COR-L47 (cell line): ENCODE measurements around the gene CTNNAL1.
"Not testable (repeated sequence)": the region's sequence is repeated elsewhere in the genome, so short reads cannot be mapped to it uniquely, and the experiment has no call there.

ENCODE experiments used
- DNase-seq: peaks from one replicate; lab custom pipeline; 2025; lab: John Stamatoyannopoulos, UW

CTNNAL1 gene

DNA sequence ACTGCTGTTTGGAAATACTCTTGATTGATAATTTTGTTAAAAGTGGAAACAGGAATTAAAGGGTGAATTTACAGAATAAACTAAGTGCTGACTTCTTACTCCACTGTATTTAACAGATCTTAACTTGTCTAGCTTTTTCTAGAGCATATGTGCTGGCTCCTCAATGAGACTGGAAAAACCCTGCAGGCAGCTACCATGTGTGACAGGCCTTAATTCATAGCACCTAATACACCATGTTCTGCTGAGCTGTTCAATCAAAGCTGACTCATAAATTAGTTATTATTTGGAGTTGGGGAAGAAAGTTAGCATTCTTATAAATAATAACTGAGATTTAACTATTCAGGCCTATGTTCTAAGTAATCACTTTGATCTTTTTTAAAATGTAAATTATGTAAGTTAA is 29.4 kb downstream of the CTNNAL1 start:
- no peak for DNase-seq

DNA sequence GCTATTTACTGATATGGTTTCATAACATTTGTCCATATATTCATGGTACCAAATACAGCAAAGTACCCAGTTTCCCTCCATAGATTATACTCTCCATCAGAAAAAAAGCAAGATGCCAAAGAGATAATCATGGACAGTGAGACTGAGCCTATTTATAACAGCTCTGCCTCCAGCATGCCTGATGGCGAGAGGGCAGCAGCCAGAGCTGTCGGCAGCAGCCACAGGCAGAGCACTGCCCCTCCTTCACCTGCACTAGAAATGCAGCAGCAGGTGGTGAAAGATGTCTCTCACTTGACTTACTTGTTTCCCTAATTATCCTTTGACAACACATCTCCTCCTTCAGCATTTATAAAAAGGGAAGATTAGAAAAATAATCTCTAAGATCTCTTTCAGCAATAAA is 32.4 kb downstream of the CTNNAL1 start:
- DNase-seq, result no peak

DNA sequence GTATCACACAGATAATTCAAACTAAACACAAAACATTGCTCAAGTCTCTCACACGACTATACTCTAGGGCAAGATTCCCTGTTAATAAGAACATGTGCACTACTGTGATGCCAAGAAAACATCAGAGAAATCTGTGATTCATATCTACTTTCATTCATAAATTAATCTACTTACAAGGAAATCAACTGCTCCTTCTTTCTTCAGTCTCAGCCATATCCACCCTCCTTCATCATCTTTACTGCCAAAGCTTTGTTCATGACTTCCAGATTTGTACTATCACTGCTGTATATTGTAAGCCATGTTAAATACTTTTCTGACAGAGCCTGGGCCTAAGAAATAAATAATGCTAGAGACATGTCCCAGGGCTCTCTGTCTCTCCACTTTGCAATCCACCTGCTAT is 35.1 kb downstream of the CTNNAL1 start:
- no peak for DNase-seq

DNA sequence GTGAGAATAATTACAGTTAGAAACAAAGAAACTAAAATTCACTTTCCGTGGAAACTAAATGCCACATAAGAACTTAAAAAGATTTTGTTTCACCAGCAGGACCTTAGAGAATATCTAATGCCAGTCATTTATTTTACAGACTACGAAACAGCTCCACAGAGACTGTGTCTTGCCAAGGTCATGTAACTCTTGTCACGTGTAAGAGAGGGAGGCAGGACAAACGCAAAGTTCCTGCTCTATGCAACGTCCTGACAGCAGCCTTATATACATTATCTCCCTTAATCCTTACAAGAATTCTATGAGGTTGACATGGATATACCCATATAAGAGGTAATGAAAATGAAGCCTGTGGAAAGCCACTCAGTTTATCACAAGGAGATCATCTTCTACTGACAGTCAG is 39.4 kb downstream of the CTNNAL1 start:
- DNase-seq, result no peak

DNA sequence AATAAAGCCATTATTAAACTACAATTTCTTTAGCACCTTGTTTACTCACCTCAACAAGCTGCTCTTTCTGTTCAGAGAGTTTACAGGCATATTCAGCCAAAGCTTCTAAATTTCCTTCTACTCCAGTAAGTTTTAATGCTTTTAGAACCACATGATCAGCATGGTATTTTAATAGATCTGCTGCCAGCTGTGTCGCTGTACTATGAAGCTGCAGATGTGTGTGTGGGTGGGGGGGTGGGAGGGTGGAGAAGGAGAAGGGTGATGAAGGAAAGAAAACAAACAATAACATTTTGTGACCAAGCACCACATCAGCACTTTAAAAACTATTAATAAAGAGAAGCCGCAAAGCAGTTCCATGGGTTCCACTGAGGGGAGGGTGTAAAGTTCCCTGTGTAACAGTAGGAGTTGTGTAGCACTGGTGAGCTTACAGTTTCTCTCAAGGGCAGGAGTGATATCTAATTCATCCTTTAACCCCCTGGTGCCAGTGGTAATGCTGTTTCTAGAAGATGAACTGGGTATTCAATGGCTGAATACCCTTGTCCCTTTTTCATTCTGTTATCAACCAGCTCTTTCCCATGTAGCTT is 40.6 kb downstream of the CTNNAL1 start:
- no peak for DNase-seq

DNA sequence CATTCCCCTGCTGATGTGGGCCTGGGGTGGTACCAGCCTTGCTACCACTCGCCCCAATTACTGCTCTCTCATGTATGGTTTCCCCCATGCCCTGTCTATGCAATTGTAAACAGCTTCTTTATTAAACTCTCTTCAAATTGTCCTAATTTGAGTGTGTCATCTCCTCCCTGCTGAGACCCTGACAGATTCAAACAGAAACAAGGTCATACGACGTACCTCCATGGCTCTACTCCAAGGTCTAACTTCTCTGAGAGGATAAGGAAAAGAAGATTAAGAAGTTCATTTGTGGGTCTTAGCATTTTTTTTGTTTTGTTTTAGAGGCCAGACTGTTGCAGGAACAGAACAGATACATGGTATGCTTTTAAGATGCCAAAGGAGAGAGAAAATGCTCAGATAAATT is 41.1 kb downstream of the CTNNAL1 start:
- DNase-seq, result peak; percentile 26

DNA sequence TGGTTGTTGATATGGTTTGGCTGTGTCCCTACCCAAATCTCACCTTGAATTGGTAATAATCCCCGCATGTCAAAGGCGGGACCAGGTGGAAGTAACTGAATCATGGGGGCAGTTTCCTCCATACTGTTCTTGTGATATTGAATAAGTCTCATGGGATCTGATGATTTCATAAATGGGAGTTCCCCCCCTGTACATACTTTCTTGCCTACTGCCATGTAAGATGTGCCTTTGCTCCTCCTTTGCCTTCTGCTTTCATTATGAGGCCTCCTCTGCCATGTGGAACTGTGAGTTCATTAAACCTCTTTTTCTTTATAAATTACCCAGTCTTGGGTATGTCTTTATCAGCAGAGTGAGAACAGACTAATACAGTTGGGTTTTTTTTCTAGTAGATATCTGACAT is 41.9 kb downstream of the CTNNAL1 start:
- DNase-seq, result not testable (repeated sequence)

DNA sequence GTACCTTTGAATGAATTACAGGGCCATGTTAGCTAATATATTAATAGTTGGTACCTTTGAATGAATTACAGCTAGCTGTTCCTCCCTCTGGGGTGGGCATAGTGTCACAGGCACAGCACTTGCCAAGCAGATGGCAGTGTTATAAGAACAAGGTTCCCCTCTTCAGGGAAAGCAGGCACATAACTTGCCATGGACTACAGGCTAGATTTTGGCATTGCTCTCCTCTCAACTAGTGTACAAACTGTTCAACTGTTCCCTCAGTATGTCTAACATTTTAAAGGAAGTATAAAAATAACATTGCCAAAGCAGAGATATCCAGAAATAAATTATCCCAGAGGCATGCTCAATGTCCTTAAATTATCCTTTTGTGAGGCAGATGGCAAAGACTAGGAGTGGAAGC is 45.4 kb downstream of the CTNNAL1 start:
- DNase-seq, result no peak

DNA sequence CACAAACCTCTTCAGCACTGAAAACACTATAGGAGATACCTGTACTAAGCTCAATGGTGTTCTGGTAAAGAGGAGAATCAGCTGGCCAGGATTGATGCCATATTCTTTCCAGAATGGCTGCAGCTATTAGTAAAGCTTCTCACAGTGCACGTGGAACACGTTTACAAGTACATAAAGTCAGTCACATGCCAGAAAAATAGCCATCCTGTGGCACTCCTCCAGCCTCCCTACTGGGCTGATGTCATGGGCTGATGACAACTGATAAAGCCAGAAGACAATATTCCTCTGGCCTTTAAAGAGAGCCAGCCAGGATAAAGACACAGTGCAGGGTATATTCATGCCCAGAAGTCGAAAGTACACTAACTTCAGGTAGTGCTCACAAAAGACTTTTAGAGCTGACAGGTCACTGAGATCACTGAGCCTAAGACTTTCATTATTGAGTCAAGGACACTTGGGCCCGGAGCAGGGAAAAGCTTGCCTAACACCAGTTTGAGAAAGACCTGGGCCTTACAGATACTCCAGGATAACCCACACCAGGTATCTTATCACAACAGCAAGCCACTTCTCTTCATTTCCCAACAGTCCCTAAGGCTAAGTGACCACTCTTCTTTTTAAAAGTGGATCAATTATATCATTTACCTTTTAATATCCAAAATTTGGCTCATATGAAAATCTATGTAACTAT is 49.7 kb downstream of the CTNNAL1 start:
- no peak for DNase-seq

DNA sequence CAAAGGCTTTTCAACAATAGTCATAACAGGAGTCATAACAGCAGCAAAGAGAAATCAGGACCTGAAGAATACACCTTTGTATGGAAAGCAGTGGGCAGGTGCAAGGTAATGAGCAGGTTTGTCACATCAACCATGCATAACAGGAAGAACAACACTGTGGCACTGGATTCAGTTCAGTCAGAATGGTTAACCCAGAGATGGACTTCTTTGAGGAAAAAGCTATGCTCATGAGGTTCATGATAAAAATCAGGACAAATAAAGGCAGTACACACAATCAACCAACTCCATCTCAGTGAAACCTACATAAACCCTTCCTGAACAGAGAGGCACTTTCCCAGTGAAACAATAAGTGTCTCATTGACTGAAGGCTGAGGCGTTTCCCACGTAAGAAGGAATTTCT is 52.1 kb downstream of the CTNNAL1 start:
- DNase-seq, result no peak

DNA sequence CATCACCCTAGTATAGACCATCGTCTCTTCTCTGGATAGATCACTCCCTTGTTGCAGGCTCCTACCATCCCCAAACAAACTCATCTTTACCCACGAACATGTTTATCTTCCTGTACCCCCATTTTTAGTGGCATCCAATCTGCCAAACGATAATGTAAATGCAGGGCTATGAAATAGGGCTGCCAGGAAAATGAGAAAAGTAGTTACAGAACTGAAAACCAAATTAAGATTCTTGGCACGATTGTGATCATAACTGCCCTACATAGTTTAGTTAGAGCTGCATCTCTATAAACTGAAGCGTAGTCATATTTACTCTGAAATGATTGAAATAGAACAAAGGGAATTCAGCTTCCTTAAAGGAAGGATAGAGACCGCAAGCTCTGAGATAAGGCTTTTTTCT is 53.0 kb downstream of the CTNNAL1 start:
- no peak for DNase-seq

DNA sequence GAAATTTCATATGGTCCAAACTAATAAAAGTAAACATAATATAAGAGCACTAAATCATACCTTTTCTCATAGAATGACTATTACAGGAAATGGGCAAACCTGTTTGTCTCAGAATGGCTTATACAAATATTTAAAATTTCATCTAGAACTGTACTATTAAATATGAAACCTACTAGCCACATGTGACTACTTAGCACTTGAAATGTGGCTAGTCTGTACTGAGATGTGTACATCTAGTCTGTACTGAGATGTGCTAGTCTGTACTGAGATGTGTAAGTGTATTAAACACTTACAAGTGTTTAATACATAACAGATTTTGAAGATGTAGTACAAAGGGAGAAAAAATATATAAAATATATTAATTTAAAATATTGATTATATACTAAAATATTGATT is 56.7 kb downstream of the CTNNAL1 start:
- no peak for DNase-seq

DNA sequence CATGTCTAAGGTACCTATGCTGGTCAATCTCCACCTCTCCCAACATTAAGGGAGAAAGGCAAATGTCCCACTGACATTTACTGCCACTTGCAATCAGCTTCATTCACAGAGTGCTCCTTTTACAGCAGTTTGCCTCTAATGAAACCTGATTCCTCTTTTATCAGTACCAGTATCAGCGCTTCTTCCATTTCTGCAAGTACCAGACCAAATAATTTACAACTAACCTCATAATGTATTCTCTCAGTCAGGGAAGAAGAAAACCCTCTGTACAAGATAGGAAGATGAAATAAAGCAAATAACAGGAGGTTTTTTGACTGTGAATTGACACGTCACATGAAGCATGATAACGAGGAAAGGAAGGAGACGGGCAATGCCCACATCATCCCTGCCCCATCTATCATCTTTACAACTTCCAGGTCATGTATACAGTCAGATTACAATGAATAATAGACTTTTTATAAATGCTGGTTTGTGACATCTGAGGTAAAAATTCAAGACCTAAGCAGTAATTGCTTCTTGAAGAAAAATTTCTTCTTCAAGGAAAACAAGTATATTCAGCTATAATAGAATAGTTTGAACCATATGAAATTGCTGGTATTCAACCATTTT is 57.2 kb downstream of the CTNNAL1 start:
- no peak for DNase-seq

DNA sequence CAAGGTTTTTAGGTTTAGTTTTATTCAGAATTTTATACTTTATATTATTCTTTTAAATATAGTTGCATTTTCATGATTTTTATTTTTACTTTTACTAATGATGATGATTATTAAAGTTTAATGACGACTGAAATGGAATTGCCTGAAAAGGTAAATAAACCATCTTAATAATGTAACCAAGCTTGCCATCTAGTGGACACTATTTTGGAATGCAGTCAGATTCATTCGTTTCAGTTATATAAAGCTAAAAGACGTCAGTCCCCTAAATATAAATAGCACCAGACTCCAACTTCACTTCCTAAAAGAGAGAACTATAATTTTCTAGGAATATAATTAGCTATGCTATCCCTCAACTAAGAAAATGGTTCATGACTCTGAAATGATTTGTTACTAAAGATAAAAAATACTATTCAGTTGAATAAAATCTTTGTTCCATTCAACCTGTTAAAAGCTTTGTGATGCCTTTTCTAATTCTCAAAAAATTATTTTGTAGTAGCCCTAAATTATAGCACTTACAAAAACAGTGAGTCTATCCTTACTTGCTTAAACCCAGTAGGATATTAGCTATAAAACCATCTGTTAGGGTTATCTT is 59.2 kb downstream of the CTNNAL1 start:
- peak; percentile 4 for DNase-seq

DNA sequence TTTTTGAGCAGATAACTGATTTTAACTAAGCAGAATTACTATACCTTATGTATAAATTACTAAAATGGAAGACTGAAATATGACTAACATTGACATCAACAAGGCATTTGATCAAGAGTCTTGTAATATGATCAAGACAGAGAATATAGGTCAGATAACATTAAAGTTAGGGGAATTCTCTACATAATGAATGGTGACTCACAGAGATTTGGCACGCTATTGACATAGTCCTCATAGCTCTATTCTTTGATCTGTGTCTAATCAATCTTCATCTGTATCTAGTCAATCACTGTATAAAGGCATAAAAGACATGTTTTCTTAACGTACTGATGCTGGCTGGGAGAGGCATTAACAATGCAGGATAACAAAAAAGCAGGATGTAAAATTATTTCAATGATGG is 61.7 kb downstream of the CTNNAL1 start:
- no peak for DNase-seq

DNA sequence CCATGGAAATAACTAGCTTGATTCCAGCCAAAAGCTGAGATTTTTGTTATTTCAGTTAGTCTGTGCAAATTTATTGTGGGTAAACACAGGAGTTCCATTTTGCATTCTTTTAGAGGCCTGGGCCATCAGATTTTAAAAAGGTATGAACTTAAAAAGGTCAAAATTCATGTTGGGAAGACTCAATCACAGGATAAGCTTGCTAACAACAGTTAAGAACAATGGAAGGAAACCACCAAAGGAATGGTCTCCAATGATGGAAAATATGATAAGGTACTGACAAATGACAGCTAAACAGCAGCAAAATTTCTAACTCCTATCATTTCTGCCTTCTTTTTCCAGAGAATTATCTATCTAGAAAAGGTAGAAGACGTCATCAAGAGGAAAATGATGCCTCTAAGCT is 63.1 kb downstream of the CTNNAL1 start:
- DNase-seq, result no peak

DNA sequence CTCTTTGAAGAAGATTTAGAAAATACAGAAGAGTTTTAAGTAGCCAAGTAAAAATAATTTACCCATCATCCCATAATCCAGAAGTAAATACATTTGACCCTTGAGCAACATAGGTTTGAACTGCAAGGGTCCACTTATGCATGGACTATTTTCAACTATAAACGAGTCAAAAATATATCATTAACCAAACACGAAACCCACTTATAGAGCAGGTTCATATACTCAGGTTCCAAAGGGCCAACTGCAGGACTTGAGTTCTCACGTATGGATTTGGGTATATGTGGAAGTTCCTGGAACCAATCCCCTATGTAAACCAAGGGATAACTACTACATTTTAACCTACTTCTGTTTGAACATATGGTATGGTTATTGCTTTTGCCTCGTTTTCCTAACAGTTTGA is 73.3 kb downstream of the CTNNAL1 start:
- DNase-seq, result no peak

DNA sequence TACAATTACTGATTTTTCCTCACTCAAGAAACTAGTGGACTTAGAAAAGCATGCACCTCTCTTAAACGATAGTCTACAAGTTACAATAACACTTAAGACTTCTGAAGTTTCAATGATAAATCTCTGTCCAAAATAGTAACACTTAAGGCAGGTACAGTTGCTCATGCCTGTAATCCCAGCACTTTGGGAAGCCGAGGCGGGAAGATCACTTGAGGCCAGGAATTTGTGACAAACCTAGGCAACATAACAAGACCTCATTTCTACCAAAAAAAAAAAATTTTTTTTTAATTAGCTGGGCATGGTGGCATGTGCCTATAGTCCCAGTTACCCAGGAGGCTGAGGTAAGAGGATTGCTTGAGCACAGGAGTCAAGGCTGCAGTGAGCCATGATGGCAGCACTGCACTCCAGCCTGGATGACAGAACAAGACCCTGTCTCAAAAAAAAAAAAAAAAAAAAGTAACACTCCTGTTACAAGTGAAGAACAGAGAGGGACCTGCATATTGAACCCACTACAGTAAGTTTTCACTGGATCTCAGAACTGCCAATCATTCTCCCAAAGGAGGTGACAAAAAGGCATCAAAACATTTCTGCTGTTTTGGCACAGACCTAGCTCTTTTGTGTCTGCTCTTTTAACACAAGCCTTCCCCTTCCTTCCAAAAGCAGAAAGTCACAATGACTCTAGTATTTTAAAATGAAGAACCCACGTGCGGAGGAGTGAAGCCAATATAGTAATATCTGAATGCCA is 75.6 kb downstream of the CTNNAL1 start:
- no peak for DNase-seq

DNA sequence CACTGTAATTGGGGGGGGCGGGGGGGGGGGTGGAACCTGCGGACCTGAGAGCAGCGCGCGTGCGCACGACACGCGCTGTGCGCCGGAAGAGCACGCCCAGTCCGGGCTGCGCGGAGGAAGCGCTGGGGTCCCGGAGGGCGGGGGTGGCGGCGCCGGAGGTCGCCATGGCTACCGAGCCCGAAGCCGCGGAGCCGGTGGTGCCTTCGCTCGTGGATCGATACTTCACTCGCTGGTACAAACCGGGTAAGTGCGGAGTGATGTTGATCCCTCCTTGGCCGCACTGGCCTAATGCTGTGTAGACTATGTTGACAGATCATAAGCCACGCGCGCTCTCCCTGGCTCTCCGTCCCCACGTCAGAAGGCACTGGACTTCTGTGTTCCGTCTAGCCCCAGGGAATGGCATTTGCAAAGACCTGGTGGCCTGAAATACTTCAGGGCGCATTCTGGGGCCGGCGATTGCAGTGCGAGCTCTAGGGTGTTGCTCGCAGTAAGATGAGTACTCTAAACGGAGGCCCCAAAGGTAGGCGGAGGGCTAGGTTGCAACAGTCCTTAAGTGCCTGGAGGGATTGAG is 78.9 kb downstream of the CTNNAL1 start, which contains the start of gene ABITRAM:
Gene ABITRAM (plus strand): TSS at position 78 of the 571 bp plus-strand sequence. CDS start 87 bp downstream, at position 165.
- peak; percentile 83 for DNase-seq

DNA sequence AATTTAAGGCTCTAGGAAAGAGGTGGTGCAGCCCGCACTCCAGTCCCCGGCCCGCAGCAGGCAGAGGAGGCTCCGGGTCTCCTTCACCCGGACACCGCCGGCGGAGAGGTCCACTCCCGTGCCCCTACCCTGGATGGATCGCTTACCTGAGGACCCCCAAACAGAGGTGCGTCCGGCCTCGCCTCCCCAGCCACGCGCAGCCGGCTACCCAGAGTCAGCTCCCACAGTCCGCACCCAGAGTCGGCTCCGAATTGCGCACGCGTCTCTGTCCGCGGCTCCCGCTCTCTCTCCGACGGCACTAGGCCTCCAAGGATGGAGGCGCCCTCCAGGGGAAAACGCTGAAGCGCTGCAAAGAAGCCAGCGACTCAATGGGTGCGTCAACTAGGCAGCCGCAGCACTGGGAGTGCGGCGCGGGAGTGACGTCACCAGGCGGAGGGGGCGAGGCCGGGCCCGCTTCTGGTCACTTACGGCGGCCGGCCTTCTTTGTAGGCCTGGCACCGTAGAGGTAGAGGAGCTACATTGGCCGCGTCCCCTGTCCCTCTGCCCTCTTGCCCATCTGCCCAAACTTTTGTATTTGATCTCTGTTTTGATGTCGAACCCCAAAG is 79.5 kb downstream of the CTNNAL1 start, which contains the start of gene ELP1:
Gene ELP1 (minus strand): TSS at position 407 of the 605 bp plus-strand sequence. CDS start 2,978 bp downstream, outside the sequence.
- DNase-seq, result peak; percentile 95

DNA sequence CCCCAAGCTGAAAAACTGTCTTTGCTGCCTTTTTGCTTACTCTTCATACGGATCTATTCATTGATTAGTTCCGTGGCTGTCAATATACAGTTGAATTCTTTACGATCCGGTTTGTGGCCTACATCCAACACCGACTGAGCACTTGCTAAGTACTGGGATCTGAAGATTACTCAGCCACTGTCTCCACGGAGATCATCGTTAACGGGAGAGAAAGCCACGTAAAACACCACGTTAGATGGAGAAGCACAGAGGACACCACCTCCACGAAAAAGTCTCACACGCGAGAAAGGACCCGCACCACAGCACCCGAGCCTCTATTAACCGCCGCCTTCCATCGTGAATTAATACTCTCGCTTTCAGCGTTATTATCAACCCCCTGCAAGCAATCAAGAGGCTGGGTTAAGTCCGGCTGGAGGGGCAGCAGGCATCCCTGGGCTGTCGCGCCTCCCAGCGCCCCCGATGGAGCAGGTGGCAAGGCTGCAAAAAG is 80.0 kb downstream of the CTNNAL1 start:
- DNase-seq, result peak; percentile 60
